Lower leg skin (tissue), 3 donors: Measurements from ENCODE around the gene ROR2.

Experiments
- CTCF ChIP-seq, 3 donors: fragments of 450-650 bp; IDR thresholded peaks; one replicate each; pipeline ENCODE4 v1.5.1; 2016; ENCODE audit warnings: antibody characterized with exemption in 3 of 3, mild to moderate bottlenecking in 3 of 3, moderate library complexity in 2 of 3
- POLR2A ChIP-seq, 2 donors: fragments of 450-650 bp; IDR thresholded peaks; one replicate each; pipeline ENCODE4 v1.6.1; 2016 to 2017; ENCODE audit warnings: antibody characterized with exemption in 2 of 2, mild to moderate bottlenecking in 1 of 2, moderate library complexity in 1 of 2

GRCh38 chr9:91820126-91820750, 129.8 kb downstream of the ROR2 start:
- TF ChIP-seq CTCF (IDR thresholded peaks at IDR 0.05) (no peak), POLR2A (IDR thresholded peaks at IDR 0.05) (no peak)
